Osteocyte (in vitro differentiated cells): ENCODE data around the gene TMEM270. TPM values are rescaled to one million over a fixed set of nuclear protein-coding genes. Genes with fewer than 3 reads are reported as not detected.
A peak's percentile ranks its signal among the peaks of the same experiment; 100 is the strongest.

Source experiments
- DNase-seq: peaks from one replicate; pipeline ENCODE4 v3.0.0; 2021; ENCODE audit warnings: mixed read lengths; ENCODE audit not compliant: unreplicated experiment; ENCODE audit errors: extremely low spot score
- H3K27ac Mint-ChIP-seq: one replicate; pipeline ENCODE4 v1.8.0; 2021; ENCODE audit warnings: mild to moderate bottlenecking, mixed read lengths; ENCODE audit not compliant: unreplicated experiment
- H3K27me3 Mint-ChIP-seq: one replicate; pipeline ENCODE4 v1.8.0; 2021; ENCODE audit warnings: mixed read lengths; ENCODE audit not compliant: unreplicated experiment
- H3K36me3 Mint-ChIP-seq: one replicate; pipeline ENCODE4 v1.8.0; 2021; ENCODE audit warnings: mixed read lengths; ENCODE audit not compliant: unreplicated experiment
- H3K4me1 Mint-ChIP-seq: one replicate; pipeline ENCODE4 v1.8.0; 2021; ENCODE audit warnings: mixed read lengths; ENCODE audit not compliant: unreplicated experiment
- H3K4me3 Mint-ChIP-seq: one replicate; pipeline ENCODE4 v1.8.0; 2021; ENCODE audit warnings: mild to moderate bottlenecking, moderate library complexity, mixed read lengths; ENCODE audit not compliant: unreplicated experiment
- H3K9me3 Mint-ChIP-seq: one replicate; pipeline ENCODE4 v1.8.0; 2021; ENCODE audit warnings: mixed read lengths; ENCODE audit not compliant: unreplicated experiment
- CTCF ChIP-seq: fragments of 200-600 bp; sonication (generic); IDR thresholded peaks from 2 replicates; pipeline ENCODE4 v1.5.0; 2021; ENCODE audit warnings: antibody characterized with exemption, mild to moderate bottlenecking, moderate library complexity
- total RNA-seq: library from RNA; stranded (reverse); gene quantifications from 2 replicates; pipeline ENCODE4 v1.2.1, GENCODE V29; 2021

TMEM270 gene
- total RNA-seq, 1 donor from 2014 or later: not detected

GRCh38 chr7:73861305-73861704, 346 bp downstream of the TMEM270 start:
- Mint-ChIP-seq H3K36me3 (no peaks in the 10 kb centered on the region), H3K4me1 (peaks cover 2% of the 10 kb centered on the region), H3K9me3 (no peaks in the 10 kb centered on the region), H3K27ac (no peak overlapping the region), H3K27me3 (peaks cover 12% of the 10 kb centered on the region), H3K4me3 (no peak overlapping the region)
- no peak for DNase-seq
- no peak for TF ChIP-seq CTCF

- Mint-ChIP-seq H3K9me3 (no peaks in the 10 kb centered on the region), H3K4me3 (no peak overlapping the region), H3K4me1 (peaks cover 6% of the 10 kb centered on the region), H3K27me3 (peaks cover 2% of the 10 kb centered on the region), H3K27ac (no peak overlapping the region), H3K36me3 (no peaks in the 10 kb centered on the region)
- no peak for DNase-seq
- TF ChIP-seq CTCF: no peak
Measured at GRCh38 chr7:73864981-73865711, 4.2 kb downstream of the TMEM270 start.

GRCh38 chr7:73865738-73866445, 4.9 kb downstream of the TMEM270 start:
- Mint-ChIP-seq H3K27me3 (peaks cover 2% of the 10 kb centered on the region), H3K9me3 (no peaks in the 10 kb centered on the region), H3K4me1 (peaks cover 9% of the 10 kb centered on the region), H3K36me3 (no peaks in the 10 kb centered on the region), H3K4me3 (no peak overlapping the region), H3K27ac (no peak overlapping the region)
- peak; percentile 78 for TF ChIP-seq CTCF
- DNase-seq: no peak

GRCh38 chr7:73866446-73866767, 5.4 kb downstream of the TMEM270 start:
- Mint-ChIP-seq H3K27ac (no peak overlapping the region), H3K9me3 (no peaks in the 10 kb centered on the region), H3K27me3 (peaks cover 2% of the 10 kb centered on the region), H3K4me1 (peaks cover 9% of the 10 kb centered on the region), H3K4me3 (no peak overlapping the region), H3K36me3 (no peaks in the 10 kb centered on the region)
- no peak for TF ChIP-seq CTCF
- no peak for DNase-seq

- Mint-ChIP-seq H3K4me3 (no peak overlapping the region), H3K4me1 (peaks cover 11% of the 10 kb centered on the region), H3K27ac (no peak overlapping the region), H3K36me3 (no peaks in the 10 kb centered on the region), H3K27me3 (no peaks in the 10 kb centered on the region), H3K9me3 (no peaks in the 10 kb centered on the region)
- DNase-seq: no peak
- no peak for TF ChIP-seq CTCF
Measured at GRCh38 chr7:73869011-73869798, 8.2 kb downstream of the TMEM270 start.
